Measurements from ENCODE around the gene SARNP.
"Not testable (repeated sequence)": the region's sequence is repeated elsewhere in the genome, so short reads cannot be mapped to it uniquely, and the experiment has no call there.

SARNP gene, protein sequence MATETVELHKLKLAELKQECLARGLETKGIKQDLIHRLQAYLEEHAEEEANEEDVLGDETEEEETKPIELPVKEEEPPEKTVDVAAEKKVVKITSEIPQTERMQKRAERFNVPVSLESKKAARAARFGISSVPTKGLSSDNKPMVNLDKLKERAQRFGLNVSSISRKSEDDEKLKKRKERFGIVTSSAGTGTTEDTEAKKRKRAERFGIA

DNA sequence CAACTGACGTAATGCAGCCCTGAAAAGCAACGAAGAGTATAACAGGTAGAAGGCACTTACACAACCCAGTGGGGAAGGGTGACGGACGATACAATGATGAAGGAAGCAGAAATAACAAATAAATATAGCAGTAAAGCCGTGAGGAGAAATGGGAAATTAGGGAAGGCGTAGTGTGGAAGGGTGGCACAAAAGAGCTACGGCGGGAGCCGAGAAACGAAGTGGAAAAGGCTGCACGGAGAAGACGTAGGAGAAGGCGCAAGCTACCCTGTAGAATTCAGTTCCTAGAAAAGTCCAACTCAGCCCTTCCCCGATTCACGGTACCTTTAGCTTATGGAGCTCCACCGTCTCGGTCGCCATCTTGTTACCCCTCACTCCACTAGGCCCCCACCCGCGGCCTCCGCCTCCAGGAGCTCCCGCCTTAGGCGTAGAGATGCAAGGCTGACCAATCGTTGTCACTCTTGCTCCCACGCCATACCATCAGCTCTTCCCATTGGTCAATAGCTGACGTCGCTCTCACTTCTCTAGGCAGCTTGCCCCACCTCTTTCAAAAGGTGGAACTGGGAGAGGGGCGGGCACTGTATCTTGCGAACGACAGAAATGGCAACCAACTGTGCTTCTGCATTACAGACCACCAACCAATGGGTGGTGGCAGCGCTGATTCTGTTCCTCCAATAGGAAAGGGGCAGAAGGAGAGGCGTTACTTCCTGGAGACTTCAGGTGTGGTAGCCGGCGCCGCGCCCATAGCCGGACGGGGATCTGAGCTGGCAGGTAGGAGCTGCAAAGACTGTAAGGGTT, at the start of gene SARNP, which contains the start of gene ORMDL2:
Gene SARNP, minus strand, starts transcription at position 380 of the 795 bp plus-strand sequence. Its CDS starts 23 bp downstream, at position 357.
Gene ORMDL2, plus strand, starts transcription at position 697 of the 795 bp plus-strand sequence. CDS start 959 bp downstream, outside the sequence.
- peak; percentile 100 for DNase-seq

DNA sequence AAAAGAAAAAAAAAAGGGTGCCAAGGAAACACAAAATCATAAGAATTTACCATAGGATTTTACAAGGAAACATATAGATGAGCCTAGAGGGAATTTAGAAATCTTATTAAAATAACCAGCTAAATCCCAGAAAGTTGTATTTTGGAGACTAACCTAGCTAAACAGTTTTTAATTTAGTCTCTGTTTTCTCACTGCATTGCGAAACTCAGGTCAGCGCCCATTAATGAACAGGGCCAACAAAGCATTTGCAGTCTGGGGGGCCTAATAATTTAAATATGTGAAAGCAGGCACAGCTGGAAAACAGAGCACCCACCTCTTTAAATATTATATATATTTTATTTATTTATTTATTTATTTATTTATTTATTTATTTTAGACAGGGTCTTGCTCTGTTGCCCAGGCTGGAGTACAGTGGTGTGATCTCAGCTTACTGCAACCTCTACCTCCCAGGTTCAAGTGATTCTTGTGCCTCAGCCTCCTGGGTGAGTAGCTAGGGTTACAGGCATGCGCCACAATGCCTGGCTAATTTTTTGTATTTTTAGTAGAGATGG, 49.0 kb upstream of the SARNP start:
- not testable (repeated sequence) for DNase-seq

DNA sequence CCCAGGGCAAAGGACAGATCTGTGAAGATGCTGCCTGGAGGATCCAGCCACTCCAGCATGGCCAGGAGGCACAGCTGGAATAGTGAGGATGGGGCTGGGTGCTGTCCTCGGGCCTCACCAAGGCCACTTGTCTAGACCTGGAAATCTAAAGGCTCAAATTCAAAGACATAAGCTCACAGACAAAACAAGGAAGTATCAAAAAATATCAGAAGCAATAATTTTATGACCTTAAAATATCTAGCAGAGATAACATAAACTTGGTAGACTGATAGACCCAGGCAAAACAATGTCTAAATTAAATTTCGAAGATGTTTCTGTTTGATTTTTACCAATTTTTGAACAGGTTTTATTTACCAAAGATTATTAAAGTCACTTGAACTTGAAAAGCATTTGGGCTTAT, 47.8 kb upstream of the SARNP start:
- DNase-seq: no peak

DNA sequence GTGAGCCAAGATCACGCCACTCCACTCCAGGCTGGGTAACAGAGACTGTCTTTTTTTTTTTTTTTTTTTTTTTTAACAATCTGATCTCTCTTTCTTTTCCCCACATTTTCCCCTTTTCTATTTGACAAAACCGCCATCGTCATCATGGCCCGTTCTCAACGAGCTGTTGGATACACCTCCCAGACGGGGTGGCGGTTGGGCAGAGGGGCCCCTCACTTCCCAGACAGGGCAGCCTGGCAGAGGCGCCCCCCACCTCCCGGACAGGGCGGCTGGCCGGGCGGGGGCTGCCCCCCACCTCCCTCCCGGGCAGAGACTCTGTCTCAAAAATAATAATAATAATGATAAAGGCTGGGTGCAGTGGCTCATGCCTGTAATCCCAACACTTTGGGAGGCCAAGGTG, 45.4 kb upstream of the SARNP start:
- DNase-seq: not testable (repeated sequence)

DNA sequence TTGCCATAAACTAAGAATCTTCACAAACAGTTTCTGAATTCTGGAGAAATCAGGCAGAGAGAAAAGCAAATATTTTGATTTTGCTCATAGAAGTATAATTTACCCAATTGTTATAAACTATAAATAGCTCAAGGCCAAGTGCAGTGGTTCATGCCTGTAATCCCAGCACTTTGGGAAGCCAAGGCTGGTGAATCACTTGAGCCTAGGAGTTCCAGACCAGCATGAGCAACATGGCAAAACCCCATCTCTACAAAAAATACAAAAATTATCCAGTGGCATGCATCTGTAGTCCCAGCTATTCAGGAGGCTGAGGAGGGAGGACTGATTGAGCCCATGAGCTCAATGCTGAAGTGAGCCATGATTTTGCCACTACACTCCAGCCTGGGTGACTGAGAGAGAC, 44.8 kb upstream of the SARNP start:
- no peak for DNase-seq

DNA sequence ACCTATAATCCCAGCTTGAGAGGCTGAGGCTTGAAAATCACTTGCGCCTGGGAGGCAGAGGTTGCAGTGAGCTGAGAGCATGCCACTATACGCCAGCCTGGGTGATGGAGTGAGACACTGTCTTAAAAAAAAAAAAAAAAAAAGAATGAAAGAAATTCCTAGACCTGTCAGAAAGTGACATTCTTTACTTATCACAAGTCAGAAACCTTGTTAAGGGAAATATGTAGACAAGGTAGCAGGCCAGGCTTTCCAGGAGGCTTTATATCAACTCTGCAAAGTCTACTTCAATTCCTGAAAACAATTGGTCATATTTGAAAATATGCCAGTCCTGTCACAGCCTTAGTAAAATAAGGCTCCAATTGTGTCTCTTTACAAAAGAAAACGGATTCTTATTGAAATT, 44.3 kb upstream of the SARNP start:
- DNase-seq: no peak

DNA sequence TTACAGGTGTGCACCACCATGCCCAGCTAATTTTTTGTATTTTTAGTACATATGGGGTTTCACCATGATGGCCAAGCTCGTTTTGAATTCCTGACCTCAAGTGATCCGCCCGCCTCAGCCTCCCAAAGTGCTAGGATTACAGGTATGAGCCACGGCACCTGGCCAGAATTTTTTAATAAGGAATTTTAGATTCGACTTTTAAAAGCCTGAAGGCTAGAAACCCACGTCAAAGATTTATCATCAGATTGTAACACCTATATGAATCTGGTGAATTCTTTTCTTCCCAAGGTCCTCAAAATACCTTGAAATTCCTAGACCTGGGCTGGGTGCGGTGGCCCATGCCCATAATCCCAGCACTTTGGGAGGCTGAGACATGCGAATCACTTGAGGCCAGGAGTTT, 43.9 kb upstream of the SARNP start:
- no peak for DNase-seq

DNA sequence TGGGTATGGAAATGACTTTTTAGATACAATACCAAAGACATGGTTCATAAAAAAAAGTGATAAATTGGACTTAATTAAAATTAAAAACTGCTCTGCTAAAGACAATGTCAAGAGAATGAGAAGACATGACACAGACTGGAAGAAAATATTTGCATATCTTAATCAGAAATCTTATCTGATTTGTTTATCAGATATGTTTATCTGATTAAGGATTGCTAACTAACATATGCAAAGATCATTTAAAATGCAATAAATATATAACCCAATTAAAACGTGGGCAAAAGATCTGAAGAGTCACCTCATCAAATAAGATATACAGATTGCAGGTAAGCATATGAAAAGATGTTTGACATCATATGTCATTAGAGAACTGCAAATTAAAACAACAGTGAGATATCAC, 35.2 kb upstream of the SARNP start:
- DNase-seq: no peak

DNA sequence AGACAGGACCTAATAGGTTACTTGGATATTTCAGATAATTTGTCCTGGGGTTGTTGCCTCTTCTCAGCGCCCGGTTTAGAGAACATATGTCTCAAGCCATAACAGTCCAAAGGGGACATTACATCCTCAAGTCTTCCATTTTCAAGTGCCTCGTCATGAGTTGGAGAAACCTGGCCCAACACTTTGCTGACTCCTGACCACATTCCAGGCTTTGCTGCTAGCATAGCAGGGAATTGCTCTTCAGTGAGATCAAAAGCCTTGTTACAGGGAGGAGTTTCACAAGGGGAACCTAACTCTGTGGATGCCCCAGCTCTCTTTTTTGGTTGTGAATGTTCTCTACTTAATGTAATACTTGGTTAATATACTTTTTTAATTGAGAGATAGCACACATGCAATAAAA, 33.4 kb upstream of the SARNP start:
- DNase-seq: no peak

DNA sequence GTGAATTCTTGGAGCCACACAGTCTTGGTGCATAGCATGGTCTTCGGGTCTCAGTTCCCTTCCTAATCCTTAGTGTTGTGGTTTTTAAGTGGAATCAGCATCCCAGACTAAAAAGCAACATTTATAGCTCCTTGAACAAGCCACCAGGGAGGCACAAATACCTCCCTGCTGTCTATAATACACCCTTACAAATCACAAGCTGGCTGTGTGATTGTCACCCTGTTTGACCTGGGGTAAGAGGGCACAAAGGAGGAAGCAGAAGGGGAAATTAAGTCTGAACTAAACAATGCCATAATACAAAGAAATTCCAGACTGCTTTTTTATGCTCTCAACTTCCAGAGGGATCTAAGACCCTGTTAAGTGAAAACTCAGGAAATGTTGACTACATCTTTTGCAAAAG, 32.9 kb upstream of the SARNP start:
- DNase-seq: no peak

DNA sequence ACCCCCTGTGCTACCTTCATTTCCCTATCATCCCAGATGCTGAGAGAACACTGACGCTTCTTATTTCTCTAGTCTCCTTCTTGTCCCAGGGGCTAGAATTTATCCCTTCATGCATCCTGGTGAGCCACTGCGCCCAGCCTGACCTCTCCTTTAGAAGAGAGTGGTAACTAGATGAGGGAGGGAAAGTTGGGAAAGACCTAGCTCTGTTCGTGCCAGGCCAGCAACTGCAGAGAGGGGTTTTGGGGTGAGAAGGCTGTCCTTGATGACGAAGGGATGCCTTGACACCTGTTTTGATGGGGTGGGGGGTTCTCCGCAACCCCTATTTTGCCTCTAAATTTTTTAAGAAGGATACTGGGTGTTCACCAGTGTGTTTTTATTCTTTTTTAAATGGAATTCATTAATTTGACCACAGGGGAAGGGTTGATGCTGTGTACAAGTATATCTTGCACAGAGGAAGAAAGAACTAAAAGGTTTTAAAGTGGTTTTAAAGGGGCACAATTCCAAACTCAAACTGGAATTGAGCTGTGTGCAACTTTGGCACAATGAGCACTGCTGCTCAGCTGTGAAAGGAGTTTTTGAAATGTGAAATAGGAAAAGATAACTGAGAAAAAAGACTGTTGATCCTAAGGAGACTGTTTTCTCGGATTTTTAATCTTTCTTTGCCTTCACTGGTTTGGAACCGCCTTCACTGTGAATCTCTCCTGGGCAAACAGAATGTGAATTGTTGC, 32.3 kb upstream of the SARNP start:
- DNase-seq: no peak

DNA sequence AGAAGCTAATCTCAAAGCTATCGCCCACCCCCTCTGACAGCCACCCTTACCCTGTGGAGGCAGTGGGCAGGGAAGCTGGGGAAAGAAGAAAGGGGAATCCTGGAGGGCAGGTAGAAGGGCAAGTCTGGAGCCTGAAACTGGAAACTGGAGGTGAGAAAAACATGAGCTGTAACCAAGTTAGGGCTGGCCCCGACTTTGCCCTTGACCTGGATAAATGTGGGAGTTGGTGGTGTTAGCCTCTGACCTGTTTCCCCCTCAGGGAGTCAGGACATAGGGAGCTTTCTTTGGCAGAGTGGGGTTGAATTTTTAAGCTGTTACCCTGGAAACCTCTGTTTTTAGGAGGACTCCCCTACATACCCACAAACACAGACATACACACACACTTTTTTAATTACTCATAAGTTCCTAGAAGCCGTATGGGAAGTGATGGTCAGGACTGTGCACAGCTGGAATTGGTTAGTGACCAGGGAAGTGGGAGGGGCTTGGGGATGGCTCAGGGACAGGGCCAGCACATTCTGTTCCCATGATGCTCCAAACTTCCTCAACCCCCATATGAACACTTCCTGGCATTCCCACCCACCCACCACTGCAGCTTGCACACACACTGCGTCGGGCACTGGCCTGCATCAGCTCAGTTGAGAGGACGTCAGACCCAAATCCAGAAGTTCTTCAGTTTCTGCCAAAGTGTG, 30.2 kb upstream of the SARNP start:
- no peak for DNase-seq

DNA sequence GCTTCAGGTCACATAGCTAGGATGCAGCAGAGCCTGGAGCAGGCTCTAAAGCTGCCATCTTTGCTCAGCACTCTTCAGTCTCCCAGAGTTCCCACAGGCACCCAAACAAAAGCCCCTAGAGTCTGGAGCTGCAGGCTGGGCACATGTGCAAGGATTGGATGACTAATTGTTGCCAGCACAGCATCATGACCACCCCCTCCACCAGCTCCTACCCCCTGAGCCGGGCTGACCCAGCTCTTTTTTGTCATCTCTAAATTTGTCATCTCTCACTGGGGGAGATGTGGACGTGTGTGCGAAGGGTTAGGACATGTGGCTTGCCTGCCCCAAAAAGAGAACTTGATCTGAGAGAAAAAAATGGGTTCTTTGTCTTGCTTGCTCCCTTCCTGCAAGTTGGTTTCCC, 29.5 kb upstream of the SARNP start:
- no peak for DNase-seq

DNA sequence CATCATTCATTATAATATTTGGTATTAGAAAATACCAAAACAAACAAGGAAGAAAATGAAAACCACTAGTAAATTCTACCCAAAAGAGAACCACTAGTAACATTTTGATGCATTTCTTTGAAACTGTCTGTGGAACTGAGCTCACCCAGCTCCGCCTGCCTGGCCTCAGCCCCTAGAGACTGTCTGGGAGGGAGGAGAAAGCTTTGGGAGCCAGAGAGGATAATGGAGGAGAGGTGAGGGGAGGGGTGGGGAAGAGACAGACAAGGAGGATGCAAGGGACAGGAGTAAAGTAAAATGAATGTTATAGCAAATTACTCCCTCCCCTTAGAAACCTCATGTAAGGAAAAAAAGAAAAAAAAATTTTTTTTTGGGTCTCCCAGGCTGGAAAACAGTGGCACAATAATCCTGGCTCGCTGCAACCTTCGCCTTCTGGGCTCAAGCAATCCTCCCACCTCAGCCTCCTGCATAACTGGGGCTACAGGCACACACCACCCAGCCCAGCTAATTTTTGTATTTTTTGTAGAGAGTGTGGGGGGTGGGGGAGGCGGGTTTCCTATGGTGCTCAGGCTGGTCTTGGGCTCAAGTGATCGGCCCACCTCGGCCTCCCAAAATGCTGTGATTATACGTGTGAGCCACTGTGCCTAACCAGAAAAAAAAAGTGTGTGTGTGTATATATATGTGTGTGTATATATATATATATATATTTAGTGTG, 28.4 kb upstream of the SARNP start:
- DNase-seq: no peak

DNA sequence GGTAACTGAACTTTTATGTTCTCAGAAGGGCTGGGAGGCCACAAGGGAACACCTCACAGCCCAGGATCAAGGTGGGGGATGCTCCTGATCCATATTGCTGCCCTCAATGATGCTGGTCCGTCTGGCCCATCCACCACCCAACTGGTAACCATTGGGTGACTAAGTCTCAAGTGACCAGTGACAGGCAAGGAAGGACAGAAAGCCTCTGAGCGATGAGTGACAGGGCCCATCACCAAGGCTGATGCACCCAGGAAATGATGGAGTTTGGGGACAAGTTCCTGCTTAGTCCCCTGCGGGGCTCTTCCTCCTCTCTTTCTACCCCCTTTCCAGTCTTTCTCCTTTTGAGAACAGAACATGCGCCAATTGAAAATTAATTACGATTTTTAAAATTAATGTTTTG, 27.8 kb upstream of the SARNP start:
- DNase-seq: no peak

DNA sequence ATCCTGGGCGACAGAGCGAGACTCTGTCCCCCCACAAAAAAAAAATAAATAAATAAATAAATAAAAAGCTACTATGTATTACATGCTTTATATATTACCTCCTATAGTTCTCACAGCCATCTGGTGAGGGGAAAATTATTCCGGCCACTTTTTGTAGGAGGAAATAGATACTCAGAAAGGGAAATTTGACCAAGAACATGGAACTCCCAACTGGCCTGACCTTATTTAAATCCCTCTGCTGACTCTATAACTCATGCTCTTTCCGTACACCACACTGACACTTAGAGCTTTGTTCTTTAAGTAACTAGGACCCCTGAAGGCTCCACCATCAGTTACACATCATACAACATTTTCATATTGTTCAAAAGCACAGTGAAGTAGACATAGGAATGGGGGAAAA, 27.4 kb upstream of the SARNP start:
- no peak for DNase-seq

DNA sequence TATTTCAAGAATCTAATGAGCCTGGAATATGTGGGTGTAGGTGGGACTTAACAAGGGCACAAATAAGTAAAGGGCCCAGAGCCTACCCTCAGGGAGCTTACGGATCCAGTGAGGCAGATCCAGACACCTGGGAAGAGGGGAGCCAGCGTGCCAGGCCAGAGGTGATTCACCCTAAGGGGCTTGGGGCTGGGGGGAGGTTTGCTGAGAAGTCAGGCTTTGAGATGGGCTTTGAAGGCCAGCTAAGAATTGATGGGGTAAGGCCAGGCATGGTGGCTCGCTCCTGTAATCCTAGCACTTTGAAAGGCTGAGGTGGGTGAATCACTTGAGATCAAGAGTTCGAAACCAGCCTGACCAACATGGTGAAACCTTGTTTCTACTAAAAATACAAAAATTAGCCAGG, 25.9 kb upstream of the SARNP start:
- no peak for DNase-seq

DNA sequence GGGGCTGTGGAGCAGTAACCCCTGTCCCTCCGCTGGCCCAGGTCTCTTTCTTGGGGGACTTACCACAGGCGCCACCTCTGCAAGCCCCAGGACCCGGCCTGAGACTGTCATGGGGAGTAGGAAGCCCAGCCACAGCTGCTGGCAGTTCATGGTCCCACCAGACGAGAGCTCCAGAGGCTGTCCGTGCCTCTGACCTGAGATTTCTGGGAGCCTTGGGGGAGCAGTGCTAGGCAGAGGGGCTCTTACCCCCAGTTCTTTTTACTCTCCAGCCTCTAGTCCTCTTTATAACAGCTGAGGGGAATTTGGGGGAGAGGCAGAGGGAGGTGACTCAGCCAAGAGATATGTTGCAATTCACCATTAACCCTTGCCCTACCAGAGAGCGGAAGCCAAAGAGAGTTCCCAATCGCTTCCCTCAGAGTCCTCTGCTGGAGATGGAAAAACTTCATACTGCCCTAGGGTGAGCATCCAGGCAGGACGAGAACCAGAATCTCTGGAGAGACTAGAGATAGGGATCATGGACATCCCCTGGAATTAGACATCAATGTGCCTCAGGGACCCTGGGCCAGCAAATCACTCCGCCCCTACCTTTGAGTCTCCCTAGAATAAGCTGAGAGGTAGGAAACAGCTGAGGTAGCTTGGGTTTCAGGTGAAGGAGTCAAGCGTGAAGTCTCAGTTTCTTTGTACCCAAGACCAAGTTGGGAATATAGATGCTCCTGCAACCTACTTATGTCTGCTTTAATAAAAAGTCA, 25.3 kb upstream of the SARNP start, which contains the start of gene MMP19:
Gene MMP19, minus strand, starts transcription at position 256 of the 749 bp plus-strand sequence. Its CDS starts 106 bp downstream, at position 150.
- DNase-seq: no peak

DNA sequence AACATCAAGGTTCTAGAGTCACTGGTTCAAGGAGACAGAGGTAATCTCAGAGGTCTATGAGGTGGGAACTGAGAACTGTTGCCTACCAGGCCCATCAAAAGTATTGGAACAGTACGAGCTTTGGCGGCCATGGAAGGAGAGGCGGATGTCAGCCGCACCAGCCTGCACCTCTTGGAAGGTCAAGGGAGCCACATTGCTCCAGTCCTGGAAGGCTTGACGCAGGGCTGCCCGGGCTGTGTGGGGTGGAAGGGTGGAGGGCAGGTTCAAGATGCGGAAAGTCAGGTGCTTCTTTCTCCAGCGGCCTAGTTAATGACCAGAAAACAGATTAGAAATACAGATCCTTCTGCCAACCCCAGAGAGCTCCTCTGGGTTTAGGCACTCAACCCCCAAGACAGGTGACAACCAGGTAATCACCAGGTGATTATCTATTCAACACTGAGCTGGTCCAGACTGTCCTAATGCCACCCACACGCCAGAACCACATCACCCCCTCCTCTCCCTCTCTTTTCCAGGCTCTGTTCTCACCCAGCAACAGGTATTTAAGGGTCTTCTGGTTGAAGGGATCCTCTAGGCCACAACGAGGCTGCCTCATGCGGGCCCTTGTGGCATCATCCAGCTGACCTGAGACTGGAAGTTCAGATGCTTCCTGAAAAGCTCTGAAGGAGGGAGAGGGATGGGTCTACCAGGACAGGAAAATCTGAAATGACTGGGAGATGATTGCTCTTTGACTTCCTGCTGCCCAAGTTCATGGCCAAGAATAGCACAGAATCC, 23.2 kb upstream of the SARNP start:
- no peak for DNase-seq

DNA sequence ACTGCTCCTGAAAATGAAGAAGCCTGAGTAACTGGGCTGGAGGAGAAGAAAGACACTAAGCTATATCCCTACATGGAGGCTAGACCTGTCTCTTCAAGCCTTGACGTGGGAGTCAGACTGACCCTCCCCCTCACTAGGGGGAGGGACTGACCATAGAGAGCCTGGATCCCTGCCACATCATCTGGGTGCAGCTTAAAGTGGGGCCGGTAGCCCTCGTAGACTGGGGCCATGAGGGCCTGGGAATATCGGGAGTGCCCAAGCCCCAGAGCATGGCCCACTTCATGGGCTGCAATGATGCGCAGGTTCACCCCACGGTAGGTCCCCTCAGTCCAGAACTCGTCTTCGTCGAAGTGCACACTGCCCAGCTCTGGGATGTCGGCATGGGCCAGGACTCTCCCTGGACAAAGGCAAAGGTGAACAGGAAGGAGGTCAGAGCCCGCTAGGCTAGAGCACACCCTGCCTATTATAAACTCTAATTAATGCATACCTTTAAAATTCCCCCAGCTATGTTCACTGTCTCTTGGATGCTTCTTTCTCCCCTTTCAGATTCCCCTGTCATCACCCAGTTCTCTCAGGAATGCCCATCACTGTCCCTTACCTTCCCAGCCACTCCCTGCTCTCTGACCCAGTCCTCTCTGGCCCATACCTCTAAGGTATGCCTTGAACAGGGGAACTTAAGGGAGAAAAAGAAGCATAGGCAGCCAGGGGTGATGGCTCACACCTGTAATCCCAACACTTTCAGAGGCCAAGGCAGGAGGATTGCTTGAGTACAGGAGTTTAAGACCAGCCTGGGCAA, 22.0 kb upstream of the SARNP start:
- no peak for DNase-seq

All from DMS153 (cell line).